Sigmoid colon (tissue), 4 donors: ENCODE results near the gene PTPRH.

Experiments used
- EP300 ChIP-seq, 4 donors: sonication (generic); formaldehyde crosslinking; IDR thresholded peaks; one replicate each; pipeline ENCODE4 v1.6.1; 2017; ENCODE audit warnings: antibody characterized with exemption in 4 of 4
- POLR2A ChIP-seq, 2 donors: fragments of 450-650 bp; IDR thresholded peaks; one replicate each; pipeline ENCODE4 v1.6.1; 2016; ENCODE audit warnings: antibody characterized with exemption in 2 of 2, mild to moderate bottlenecking in 2 of 2, moderate library complexity in 2 of 2
- POLR2AphosphoS5 ChIP-seq, 4 donors: sonication (generic); formaldehyde crosslinking; IDR thresholded peaks; one replicate each; pipeline ENCODE4 v1.6.1; 2017; ENCODE audit warnings: antibody characterized with exemption in 4 of 4
- TF ChIP-seq, protein P1 (sequence below), 4 experiments: fragments of 450-650 bp in 3 of 4; fragments of 200-600 bp in 1 of 4; IDR thresholded peaks; one replicate each; pipeline ENCODE4 v1.5.1; 2016 to 2019; ENCODE audit warnings: antibody characterized with exemption in 4 of 4, mild to moderate bottlenecking in 3 of 4, moderate library complexity in 2 of 4

DNA sequence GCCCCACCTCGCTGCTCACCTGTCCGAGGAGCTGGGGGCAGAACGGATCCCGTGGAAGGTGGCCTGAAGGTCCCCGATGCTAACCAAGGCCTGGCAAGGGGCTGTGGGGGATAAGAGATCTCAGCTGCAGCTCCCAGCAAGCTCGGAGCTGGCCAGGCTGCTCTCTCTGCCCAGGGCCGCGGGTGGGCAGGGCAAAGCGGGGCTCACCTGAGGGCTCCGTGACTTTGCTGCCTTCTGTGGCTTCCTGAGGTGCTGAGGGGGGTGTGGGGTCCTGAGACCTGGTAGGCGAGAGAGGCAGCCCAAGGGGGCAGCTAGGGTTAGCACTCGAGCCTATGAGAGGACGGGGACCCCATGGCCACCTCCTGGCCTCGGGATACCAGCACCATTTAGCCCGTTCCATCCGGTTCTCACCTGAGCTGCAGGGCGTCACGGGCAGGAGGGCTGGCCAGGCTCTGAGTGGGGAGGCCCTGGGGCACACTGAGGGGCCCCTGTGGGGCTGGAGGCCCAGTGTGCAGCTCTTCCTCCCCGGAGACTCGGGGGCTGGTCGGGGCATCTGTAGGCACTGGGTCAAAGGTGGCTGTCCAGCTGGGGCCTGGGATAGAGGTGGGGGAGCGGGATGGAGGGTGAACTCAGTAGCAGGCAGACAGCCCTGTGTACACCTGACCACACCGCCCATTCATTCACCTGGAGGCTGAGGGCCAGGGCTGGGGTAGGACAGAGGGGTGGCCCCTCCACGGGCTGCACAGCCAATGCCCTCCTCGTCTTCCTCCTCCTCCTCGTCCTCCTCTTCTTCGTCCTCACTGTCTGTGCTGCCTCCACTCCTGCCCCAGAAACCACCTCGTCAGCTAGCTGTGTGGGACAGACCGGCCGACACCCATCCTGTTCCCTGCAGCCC lies 22.3 kb upstream of the PTPRH start:
- TF ChIP-seq POLR2AphosphoS5 (IDR thresholded peaks at IDR 0.05) = no peak
- TF ChIP-seq, protein P1, sequence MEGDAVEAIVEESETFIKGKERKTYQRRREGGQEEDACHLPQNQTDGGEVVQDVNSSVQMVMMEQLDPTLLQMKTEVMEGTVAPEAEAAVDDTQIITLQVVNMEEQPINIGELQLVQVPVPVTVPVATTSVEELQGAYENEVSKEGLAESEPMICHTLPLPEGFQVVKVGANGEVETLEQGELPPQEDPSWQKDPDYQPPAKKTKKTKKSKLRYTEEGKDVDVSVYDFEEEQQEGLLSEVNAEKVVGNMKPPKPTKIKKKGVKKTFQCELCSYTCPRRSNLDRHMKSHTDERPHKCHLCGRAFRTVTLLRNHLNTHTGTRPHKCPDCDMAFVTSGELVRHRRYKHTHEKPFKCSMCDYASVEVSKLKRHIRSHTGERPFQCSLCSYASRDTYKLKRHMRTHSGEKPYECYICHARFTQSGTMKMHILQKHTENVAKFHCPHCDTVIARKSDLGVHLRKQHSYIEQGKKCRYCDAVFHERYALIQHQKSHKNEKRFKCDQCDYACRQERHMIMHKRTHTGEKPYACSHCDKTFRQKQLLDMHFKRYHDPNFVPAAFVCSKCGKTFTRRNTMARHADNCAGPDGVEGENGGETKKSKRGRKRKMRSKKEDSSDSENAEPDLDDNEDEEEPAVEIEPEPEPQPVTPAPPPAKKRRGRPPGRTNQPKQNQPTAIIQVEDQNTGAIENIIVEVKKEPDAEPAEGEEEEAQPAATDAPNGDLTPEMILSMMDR (IDR thresholded peaks at IDR 0.05) = no peak
- TF ChIP-seq EP300 (IDR thresholded peaks at IDR 0.05) = no peak
- no peak for TF ChIP-seq POLR2A (IDR thresholded peaks at IDR 0.05)
